GM21423 (cell line): ENCODE results near the gene MYCBPAP.

Source experiments
- ATAC-seq: cut with Tn5 transposase; IDR thresholded peaks from one replicate; pipeline ENCODE4 v1.9.1; 2021; ENCODE audit warnings: mild to moderate bottlenecking, moderate library complexity; ENCODE audit not compliant: unreplicated experiment

MYCBPAP gene

GRCh38 chr17:50487213-50488096 lies 20.8 kb upstream of the MYCBPAP start:
- no peak for ATAC-seq

- ATAC-seq, result no peak
Measured at GRCh38 chr17:50488880-50489279, 19.4 kb upstream of the MYCBPAP start.

- no peak for ATAC-seq
Measured at GRCh38 chr17:50491505-50491904, 16.7 kb upstream of the MYCBPAP start.

- ATAC-seq, result no peak
Measured at GRCh38 chr17:50492214-50492613, 16.0 kb upstream of the MYCBPAP start.

- no peak for ATAC-seq
Measured at GRCh38 chr17:50493744-50494143, 14.5 kb upstream of the MYCBPAP start.

- no peak for ATAC-seq
Measured at GRCh38 chr17:50495217-50495823, 12.9 kb upstream of the MYCBPAP start.

GRCh38 chr17:50495918-50496317 lies 12.3 kb upstream of the MYCBPAP start:
- ATAC-seq, result no peak

GRCh38 chr17:50498021-50498874 lies 10.0 kb upstream of the MYCBPAP start:
- no peak for ATAC-seq

GRCh38 chr17:50499270-50499669 lies 9.0 kb upstream of the MYCBPAP start:
- no peak for ATAC-seq

GRCh38 chr17:50499721-50500120 lies 8.5 kb upstream of the MYCBPAP start:
- ATAC-seq, result no peak

GRCh38 chr17:50501054-50501453 lies 7.2 kb upstream of the MYCBPAP start:
- ATAC-seq, result no peak

GRCh38 chr17:50502301-50502990 lies 5.8 kb upstream of the MYCBPAP start:
- ATAC-seq, result no peak

GRCh38 chr17:50505591-50506130 lies 2.6 kb upstream of the MYCBPAP start:
- no peak for ATAC-seq

- ATAC-seq, result no peak
Measured at GRCh38 chr17:50506298-50506697, 1.9 kb upstream of the MYCBPAP start.

GRCh38 chr17:50508573-50509460 lies 578 bp downstream of the MYCBPAP start:
- no peak for ATAC-seq

- peak; percentile 83 for ATAC-seq
Measured at GRCh38 chr17:50511058-50511457, 2.8 kb downstream of the MYCBPAP start.

- no peak for ATAC-seq
Measured at GRCh38 chr17:50513495-50513894, 5.3 kb downstream of the MYCBPAP start.

GRCh38 chr17:50514388-50514787 lies 6.1 kb downstream of the MYCBPAP start:
- no peak for ATAC-seq

- ATAC-seq, result no peak
Measured at GRCh38 chr17:50514936-50515702, 6.9 kb downstream of the MYCBPAP start.
